ENCODE data around the gene LPIN3. TPM values are rescaled to one million over a fixed set of nuclear protein-coding genes. Genes with fewer than 3 reads are reported as not detected.

Gene LPIN3
- polyA plus RNA-seq, 1 of the 3 experiments (the other 2 are of a cell fraction), result 0.21 TPM

GRCh38 chr20:41335591-41335990, 5.0 kb upstream of the LPIN3 start:
- no peak overlapping the region for H3K4me3 ChIP-seq (ENCODE audit: low read depth in 2 of 2, low read length in 1 of 2)

GRCh38 chr20:41336711-41337492, 3.7 kb upstream of the LPIN3 start:
- H3K4me3 ChIP-seq (ENCODE audit: low read depth in 2 of 2, low read length in 1 of 2), result no peak overlapping the region
- TF ChIP-seq USF1 (IDR thresholded peaks at IDR 0.05; ENCODE audit: borderline replicate concordance, low read depth) (no peak), CHD2 (IDR thresholded peaks at IDR 0.05; ENCODE audit: low read length, partially characterized antibody) (no peak), SIN3A (IDR thresholded peaks at IDR 0.05; ENCODE audit: borderline replicate concordance, low read depth, low read length) (no peak), PBX3 (IDR thresholded peaks at IDR 0.05) (no peak)
- no peak overlapping the region for H3K27ac ChIP-seq (ENCODE audit: low read depth in 2 of 2, low read length in 1 of 2)
- H3F3A ChIP-seq (replicated peaks; ENCODE audit: insufficient read depth), result no peaks in the 10 kb centered on the region
- H3K4me2 ChIP-seq, result no peak overlapping the region
- no peak overlapping the region for H2AFZ ChIP-seq (ENCODE audit: low read depth)
- 94% methylated on average over 4 of the region's 4 CpGs for WGBS (ENCODE audit: low lambda C conversion rate)
- H3K4me1 ChIP-seq (ENCODE audit: control insufficient read depth in 1 of 2, insufficient read depth in 2 of 2, low read depth in 1 of 2, low read length in 1 of 2), result peaks cover 0 to 5% of the 10 kb centered on the region in 2 experiments; a peak in 1 of 4 replicates
- H3K79me2 ChIP-seq (ENCODE audit: insufficient read depth), result no peaks in the 10 kb centered on the region
- no peaks in the 10 kb centered on the region for H3K36me3 ChIP-seq (replicated peaks in 1 of 2; ENCODE audit: control insufficient read depth in 1 of 2, insufficient read depth in 2 of 2, low read length in 1 of 2)
- no peaks in the 10 kb centered on the region for H3K27me3 ChIP-seq (ENCODE audit: insufficient read depth)
- H4K20me1 ChIP-seq (ENCODE audit: insufficient read depth), result no peaks in the 10 kb centered on the region
- H3K9ac ChIP-seq, result no peak overlapping the region
- no peaks in the 10 kb centered on the region for H3K9me2 ChIP-seq
- no peak for DNase-seq
- POLR2A ChIA-PET, result no interaction called here
- H3K9me3 ChIP-seq, result no peaks in the 10 kb centered on the region
- CTCF ChIA-PET, result interaction anchor here (9.6 kb wide), 1 partner anchor 167 kb away, joined by 112 read pairs; no protein-coding TSS in a partner anchor

More at GRCh38 chr20:41335591-41335990, 5.0 kb upstream of the LPIN3 start:
- WGBS (ENCODE audit: low lambda C conversion rate), result 43% methylated on average over 1 of the region's 1 CpG
- H3K79me2 ChIP-seq (ENCODE audit: insufficient read depth), result no peaks in the 10 kb centered on the region
- H4K20me1 ChIP-seq (ENCODE audit: insufficient read depth), result no peaks in the 10 kb centered on the region
- TF ChIP-seq PBX3 (IDR thresholded peaks at IDR 0.05) (no peak), FOXJ3 (CRISPR knock-in tag; IDR thresholded peaks at IDR 0.05) (no peak), NRF1 (IDR thresholded peaks at IDR 0.05; ENCODE audit: low read depth, low read length) (no peak), FOSL2 (IDR thresholded peaks at IDR 0.05; ENCODE audit: borderline replicate concordance, low read depth) (no peak), RXRA (IDR thresholded peaks at IDR 0.05; ENCODE audit: borderline replicate concordance, low read depth) (no peak), EP300 (IDR thresholded peaks at IDR 0.05; ENCODE audit: borderline replicate concordance in 1 of 2, low read depth in 1 of 2, low read length in 1 of 2) (no peak), EZH2phosphoT487 (IDR thresholded peaks at IDR 0.05; ENCODE audit: borderline replicate concordance, low read depth) (no peak), MEF2A (IDR thresholded peaks at IDR 0.05; ENCODE audit: borderline replicate concordance, low read depth) (no peak), YY1 (IDR thresholded peaks at IDR 0.05; ENCODE audit: low read depth) (no peak), TAF1 (IDR thresholded peaks at IDR 0.05; ENCODE audit: borderline replicate concordance, low read depth, low read length) (no peak), SIN3A (IDR thresholded peaks at IDR 0.05; ENCODE audit: borderline replicate concordance, low read depth, low read length) (no peak), POLR2AphosphoS5 (IDR thresholded peaks at IDR 0.05; ENCODE audit: low read depth, low read length) (no peak), FOXM1 (IDR thresholded peaks at IDR 0.05; ENCODE audit: low read depth) (no peak), RCOR1 (IDR thresholded peaks at IDR 0.05; ENCODE audit: low read length) (no peak), MAX (IDR thresholded peaks at IDR 0.05; ENCODE audit: low read depth) (no peak)
- no peak overlapping the region for H3K4me2 ChIP-seq
- no peaks in the 10 kb centered on the region for H3K9me3 ChIP-seq
- no peak overlapping the region for H2AFZ ChIP-seq (ENCODE audit: low read depth)
- H3K27me3 ChIP-seq (ENCODE audit: insufficient read depth), result no peaks in the 10 kb centered on the region
- POLR2A ChIA-PET, result no interaction called here
- no peaks in the 10 kb centered on the region for H3K9me2 ChIP-seq
- CTCF ChIA-PET, result interaction anchor here (9.6 kb wide), 1 partner anchor 166 kb away, joined by 112 read pairs; no protein-coding TSS in a partner anchor
- peaks cover 0 to 5% of the 10 kb centered on the region in 2 experiments; a peak in 1 of 4 replicates for H3K4me1 ChIP-seq (ENCODE audit: control insufficient read depth in 1 of 2, insufficient read depth in 2 of 2, low read depth in 1 of 2, low read length in 1 of 2)
- H3K27ac ChIP-seq (ENCODE audit: low read depth in 2 of 2, low read length in 1 of 2), result no peak overlapping the region
- H3K9ac ChIP-seq, result no peak overlapping the region
- DNase-seq, result no peak
- H3F3A ChIP-seq (replicated peaks; ENCODE audit: insufficient read depth), result no peaks in the 10 kb centered on the region
- no peaks in the 10 kb centered on the region for H3K36me3 ChIP-seq (replicated peaks in 1 of 2; ENCODE audit: control insufficient read depth in 1 of 2, insufficient read depth in 2 of 2, low read length in 1 of 2)
